ENCODE data around the gene HHATL.

- TF ChIP-seq POLR2A (IDR thresholded peaks at IDR 0.05; ENCODE audit: low read length) (no peak), GATA1 (IDR thresholded peaks at IDR 0.05; ENCODE audit: low read depth, low read length) (no peak)
These were observed 24.2 kb downstream of the HHATL start for GRCh38 chr3:42678447-42678846.

Measured in erythroblast (primary cell).